HG02763 (cell line): Measurements from ENCODE around the gene RAB39A.
A peak's percentile ranks its signal among the peaks of the same experiment; 100 is the strongest.

Source experiments
- ATAC-seq: cut with Tn5 transposase; IDR thresholded peaks from one replicate; pipeline ENCODE4 v1.9.1; 2021; ENCODE audit warnings: mild to moderate bottlenecking, moderate library complexity; ENCODE audit not compliant: unreplicated experiment

Gene RAB39A

DNA sequence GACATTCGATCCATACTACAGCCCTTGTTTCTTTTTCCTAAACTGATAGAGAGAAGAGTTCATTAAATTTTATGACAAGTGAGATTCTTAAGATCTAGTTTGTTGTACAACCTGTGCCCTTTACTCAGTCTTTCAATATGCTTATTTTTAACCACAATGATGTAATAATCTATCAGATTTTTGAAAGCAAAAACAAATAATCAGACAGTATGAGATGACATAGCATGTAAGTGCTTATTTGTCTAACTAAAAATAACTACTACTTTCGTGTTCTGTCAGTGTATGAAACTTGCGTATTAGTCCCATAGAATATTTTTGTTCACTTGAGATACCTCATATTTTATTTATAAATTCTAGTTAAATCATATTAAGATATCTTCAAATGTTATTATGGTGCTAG is 33.2 kb downstream of the RAB39A start:
- no peak for ATAC-seq

DNA sequence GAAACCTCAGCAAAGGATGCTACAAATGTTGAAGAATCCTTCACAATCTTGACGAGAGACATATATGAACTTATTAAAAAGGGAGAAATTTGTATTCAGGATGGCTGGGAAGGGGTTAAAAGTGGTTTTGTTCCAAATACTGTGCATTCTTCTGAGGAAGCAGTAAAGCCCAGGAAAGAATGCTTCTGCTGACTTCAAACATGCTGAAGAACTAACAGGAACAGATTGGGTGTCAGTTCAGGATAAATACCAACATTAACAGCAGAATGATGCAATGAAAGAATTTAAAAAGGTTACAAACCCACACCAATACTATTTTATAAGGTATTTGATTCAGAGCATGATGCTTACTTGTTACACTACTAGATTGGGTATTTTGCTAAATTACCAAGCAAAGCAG is 33.9 kb downstream of the RAB39A start:
- no peak for ATAC-seq

DNA sequence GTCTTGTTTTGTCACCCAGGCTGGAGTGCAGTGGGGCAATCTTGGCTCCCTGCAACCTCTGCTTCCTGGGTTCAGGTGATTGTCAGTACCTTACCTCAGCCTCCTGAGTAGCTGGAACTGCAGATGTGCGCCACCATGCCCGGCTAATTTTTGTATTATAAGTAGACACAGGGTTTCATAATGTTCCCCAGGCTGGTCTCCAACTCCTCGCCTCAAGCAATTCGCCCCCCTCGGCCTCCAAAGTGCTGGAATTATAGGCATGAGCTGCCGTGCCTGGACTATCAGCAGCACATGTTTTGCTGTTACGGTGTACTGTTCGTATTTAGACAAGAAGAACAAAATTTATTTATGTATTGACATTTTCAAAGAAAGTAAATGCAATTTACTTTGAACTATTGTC is 34.8 kb downstream of the RAB39A start:
- no peak for ATAC-seq

GRCh38 chr11:107969219-107969618 is 41.0 kb downstream of the RAB39A start:
- no peak for ATAC-seq

- ATAC-seq: no peak
Measured at GRCh38 chr11:107970049-107970448, 41.8 kb downstream of the RAB39A start.

- ATAC-seq: no peak
Measured at GRCh38 chr11:107973641-107974040, 45.4 kb downstream of the RAB39A start.

GRCh38 chr11:107988397-107989158 is 60.3 kb downstream of the RAB39A start:
- no peak for ATAC-seq

DNA sequence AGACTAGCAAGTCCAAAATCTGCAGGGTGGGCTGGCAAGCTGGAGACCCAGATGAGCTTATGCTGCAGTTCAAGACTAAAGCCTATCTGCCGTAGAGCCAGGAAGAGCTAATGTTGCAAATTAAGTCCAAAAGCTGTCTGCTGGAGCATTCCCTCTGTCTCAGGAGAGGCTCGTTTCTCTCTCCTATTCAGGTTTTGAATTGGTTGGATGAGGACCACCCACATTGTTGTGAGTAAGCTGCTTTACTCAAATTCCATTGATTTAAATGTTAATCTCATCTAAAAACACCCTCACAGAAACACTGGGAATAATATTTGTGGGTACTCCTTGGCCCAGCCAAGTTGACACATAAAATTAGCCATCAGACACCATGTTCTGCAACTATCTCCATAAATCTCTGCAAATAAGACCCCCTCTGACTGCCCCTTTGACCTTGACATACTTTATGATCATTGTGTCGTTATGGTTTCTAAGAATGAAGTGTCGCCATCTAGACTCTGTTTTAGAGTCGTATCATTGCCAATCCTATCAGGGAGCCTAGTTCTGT is 63.7 kb downstream of the RAB39A start:
- no peak for ATAC-seq

GRCh38 chr11:107996006-107996776 is 67.9 kb downstream of the RAB39A start:
- ATAC-seq: no peak

DNA sequence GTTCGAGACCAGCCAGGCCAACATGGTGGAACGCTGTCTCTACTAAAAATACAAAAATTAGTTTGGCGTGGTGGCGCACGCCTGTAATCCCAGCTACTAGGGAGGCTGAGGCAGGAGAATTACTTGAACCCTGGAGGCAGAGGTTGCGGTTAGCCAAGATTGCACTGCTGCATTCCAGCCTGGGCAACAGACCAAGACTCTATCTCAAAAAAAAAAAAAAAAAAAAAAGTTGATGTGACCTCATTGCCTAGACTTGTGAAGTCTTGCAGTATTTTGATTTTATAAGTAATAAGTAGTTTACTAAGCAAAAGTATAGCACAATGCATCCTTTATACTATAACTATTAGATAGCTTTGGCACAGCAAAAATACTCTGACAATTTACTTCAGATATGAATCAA is 70.5 kb downstream of the RAB39A start:
- ATAC-seq: no peak

- no peak for ATAC-seq
Measured at GRCh38 chr11:107999759-108000455, 71.7 kb downstream of the RAB39A start.

DNA sequence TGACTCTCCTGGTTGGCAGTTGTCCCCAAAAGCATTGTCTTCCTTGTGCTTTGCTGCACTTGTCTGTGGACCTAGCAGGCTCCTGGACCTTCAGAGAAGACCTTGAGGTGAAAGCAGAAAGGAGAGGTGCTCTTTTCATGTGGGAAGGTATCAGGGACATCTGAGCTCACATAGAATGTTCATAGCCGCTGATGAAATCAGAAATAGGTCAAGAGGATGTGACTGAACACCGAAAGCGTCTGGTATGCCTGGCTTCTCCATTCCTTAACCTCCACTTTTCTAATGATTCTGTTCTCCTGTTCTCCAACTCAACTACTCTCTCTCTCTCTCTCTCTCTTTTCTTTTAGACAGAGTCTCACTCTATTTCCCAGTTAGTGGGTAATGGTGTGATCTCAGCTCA is 74.2 kb downstream of the RAB39A start:
- no peak for ATAC-seq

GRCh38 chr11:108003623-108004022 is 75.4 kb downstream of the RAB39A start:
- ATAC-seq: no peak

GRCh38 chr11:108007819-108008218 is 79.6 kb downstream of the RAB39A start:
- ATAC-seq: no peak

DNA sequence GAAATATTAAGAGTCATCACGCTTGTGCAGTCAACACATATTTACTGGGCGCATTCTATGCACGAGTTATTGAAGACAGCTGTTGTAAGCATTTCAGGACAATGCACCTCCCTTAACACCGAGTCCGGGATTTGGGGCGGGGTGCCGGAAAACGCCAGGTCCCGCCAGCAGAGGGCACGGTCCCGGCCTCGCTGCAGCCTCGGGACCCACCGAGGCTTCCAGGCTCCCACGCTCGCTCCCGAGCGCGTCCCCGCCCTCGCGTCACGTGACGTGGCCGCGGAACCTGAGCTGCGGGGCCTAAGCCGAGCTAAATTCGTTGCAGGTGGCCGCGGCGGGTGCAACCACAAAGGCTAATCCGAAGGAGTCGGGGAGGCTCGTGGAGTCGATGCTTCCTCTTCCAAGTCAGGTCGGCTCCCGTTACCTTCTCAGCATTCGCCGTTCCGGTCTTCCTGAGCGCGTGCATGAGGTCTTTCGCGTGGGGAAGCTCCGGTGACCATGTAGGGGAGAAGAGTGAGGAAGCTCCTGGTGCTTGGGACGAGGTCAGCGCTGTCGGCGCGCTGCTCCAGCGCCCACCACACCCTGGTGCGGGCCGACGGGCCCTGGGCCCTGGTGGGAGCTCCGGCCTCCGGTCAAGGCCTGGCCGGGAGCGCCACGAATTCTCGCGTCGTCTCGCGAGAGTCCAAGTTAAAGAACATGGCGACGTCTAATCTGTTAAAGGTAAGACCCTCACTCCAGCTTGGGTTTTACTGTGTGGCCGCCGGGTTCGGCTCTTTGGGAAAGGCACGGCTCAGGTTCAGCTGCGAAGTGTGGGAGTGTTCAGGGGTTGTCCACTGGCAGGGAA is 80.6 kb downstream of the RAB39A start, which contains the start of gene CUL5:
CUL5 (plus strand) TSS at position 243 of the 841 bp plus-strand sequence; CDS start at position 694, 451 bp downstream.
- ATAC-seq: peak; percentile 86

DNA sequence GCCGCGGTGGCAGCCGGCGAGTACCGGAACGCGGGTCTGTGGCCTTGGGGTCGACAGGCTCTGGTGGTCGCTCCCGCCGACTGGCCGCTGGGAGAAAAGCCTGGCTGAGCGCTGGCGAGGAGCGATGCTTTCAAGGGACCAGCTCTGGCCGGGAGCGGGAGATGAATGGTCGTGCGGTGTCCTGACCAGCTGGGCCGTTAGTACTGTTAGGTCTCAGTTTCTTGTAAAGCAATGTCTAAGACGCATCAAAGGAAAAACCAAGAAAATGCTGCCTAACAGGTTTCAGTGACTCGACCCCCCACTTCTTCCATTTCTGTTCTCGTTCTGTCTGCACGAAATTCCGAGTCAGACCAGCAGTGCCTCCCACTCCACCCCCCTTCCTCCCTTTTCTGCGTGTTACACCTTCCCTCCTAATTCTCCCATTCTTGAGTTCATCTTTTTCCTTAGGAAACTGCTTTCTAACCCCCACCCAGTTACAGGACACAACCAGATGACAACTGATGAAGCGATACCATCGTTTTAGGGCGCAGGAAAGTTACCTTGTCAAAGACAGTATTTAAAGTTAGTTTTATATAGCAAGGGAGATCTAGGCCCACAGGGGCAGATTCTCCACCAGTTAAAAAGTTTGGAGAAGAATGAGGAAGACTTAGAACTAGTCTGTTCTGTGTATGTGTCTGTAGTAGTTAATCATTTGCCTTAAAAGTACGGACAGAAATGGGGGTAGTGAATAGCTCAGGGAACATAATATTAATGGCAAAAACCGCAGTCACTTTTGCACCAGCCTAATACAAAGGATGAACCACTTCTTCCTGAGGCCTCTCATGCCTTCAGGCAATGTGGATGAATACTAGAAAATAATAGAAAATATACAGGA is 81.5 kb downstream of the RAB39A start:
- ATAC-seq: peak; percentile 20

GRCh38 chr11:108012139-108012725 is 84.0 kb downstream of the RAB39A start:
- ATAC-seq: no peak
